Measurements from ENCODE around the gene SELENOT. TPM values are rescaled to one million over a fixed set of nuclear protein-coding genes. Genes with fewer than 3 reads are reported as not detected.

Gene SELENOT
- total RNA-seq, 4 donors from 2014 or later = 80.4 to 160 (median 101) TPM

DNA sequence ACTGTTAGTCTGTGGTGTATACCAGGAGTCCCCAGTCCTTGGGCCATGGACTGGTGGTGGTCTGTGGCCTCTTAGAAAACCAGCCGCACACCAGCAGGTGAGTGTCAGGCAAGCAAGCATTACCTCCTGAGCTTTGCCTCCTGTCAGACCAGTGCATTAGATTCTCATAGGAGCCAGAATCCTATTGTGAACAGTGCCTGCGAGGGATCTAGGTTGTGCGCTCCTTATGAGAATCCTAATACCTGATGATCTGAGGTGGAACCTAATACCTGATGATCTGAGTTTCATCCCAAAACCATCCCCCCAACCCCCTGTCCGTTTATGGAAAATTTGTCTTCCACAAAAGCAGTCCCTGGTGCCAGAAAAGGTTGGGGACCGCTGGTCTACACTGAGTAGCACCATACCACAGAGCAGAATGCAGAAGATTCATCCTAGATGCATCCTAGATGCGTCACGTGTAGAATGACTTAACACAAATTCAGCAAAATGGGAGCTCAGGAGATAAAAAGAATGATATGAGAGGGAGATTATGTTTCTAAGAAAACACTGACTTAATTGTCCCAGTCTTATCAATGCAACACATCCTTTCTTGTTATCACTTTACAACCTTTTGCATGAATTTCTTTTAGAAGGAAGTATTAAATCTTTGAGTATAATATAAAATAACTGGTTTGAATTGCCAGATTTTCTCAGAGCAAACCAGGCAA lies 28.5 kb downstream of the SELENOT start:
- no peak for TF ChIP-seq POLR2A (IDR thresholded peaks at IDR 0.05)
- no peak for TF ChIP-seq EP300 (IDR thresholded peaks at IDR 0.05)
- TF ChIP-seq, protein P1, sequence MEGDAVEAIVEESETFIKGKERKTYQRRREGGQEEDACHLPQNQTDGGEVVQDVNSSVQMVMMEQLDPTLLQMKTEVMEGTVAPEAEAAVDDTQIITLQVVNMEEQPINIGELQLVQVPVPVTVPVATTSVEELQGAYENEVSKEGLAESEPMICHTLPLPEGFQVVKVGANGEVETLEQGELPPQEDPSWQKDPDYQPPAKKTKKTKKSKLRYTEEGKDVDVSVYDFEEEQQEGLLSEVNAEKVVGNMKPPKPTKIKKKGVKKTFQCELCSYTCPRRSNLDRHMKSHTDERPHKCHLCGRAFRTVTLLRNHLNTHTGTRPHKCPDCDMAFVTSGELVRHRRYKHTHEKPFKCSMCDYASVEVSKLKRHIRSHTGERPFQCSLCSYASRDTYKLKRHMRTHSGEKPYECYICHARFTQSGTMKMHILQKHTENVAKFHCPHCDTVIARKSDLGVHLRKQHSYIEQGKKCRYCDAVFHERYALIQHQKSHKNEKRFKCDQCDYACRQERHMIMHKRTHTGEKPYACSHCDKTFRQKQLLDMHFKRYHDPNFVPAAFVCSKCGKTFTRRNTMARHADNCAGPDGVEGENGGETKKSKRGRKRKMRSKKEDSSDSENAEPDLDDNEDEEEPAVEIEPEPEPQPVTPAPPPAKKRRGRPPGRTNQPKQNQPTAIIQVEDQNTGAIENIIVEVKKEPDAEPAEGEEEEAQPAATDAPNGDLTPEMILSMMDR (IDR thresholded peaks at IDR 0.05) = no peak
- WGBS, 2 donors = 87 to 91% methylated on average over 7 of the region's 7 CpGs
- H3K27me3 ChIP-seq = no peaks in the 10 kb centered on the region
- H3K9me3 ChIP-seq = no peaks in the 10 kb centered on the region
- H3K4me3 ChIP-seq = no peak overlapping the region
- peaks cover 0 to 11% (median 0%) of the 10 kb centered on the region in 4 donors for H3K4me1 ChIP-seq
- no peak for DNase-seq (ENCODE audit: low spot score in 2 of 2)
- H3K36me3 ChIP-seq = peaks cover 0 to 43% (median 4%) of the 10 kb centered on the region in 3 donors
- H3K27ac ChIP-seq = no peak overlapping the region

DNA sequence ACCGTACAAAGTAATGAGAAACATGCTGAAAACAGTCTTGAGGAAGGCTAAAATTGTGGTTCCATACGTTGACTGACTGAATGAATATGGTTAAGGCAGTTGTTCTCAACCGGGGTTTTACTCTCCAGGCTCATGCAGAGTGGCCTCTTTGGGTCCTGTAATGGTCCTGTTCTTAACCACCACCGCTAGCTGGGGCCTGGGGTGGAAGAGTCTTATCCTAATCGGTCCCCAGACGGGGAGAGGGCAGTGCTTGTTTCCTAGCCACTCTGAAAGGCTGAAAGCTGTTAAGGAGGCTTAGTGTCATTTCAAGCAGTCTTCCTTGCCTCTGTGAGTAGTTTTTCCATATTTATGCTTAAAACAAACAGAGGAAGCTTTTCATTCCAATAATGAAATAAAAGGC lies 32.0 kb downstream of the SELENOT start:
- peaks cover 0 to 17% (median 0%) of the 10 kb centered on the region in 3 donors for H3K36me3 ChIP-seq
- TF ChIP-seq, protein P1 (IDR thresholded peaks at IDR 0.05) = no peak
- TF ChIP-seq EP300 (IDR thresholded peaks at IDR 0.05) = no peak
- no peak for TF ChIP-seq POLR2A (IDR thresholded peaks at IDR 0.05)
- no peaks in the 10 kb centered on the region for H3K9me3 ChIP-seq
- 39 to 41% methylated on average over 6 of the region's 6 CpGs for WGBS, 2 donors
- H3K4me3 ChIP-seq = no peak overlapping the region
- DNase-seq (ENCODE audit: low spot score in 2 of 2) = no peak
- peaks cover 0 to 11% (median 0%) of the 10 kb centered on the region in 4 donors for H3K4me1 ChIP-seq
- peak overlapping the region in 1 of 4 donors; percentile 10 for H3K27ac ChIP-seq
- H3K27me3 ChIP-seq = no peaks in the 10 kb centered on the region

DNA sequence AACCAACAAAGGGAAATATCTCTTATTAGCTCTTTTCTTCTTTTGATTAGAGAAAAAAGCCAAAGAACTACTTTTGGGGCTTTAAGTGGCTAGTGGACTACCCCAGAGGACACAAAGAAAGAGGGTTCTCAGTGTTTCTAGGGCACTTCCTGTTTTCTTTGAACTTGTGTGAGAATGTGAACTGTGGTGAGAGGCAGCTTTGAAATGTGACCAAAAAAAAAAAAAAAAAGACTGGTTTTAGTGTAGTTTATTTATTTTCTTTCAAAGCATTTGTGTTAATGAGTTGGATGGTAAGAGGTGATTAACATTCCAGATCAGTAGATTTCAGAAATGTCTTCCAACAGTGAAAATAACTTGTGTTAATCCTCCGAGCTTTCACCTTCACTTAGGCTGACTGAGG lies 32.4 kb downstream of the SELENOT start:
- Histone ChIP-seq H3K4me1 (peaks cover 0 to 11% (median 0%) of the 10 kb centered on the region in 4 donors), H3K4me3 (no peak overlapping the region), H3K9me3 (no peaks in the 10 kb centered on the region), H3K36me3 (peaks cover 0 to 14% (median 0%) of the 10 kb centered on the region in 3 donors), H3K27ac (peak overlapping the region in 1 of 4 donors; percentile 10), H3K27me3 (no peaks in the 10 kb centered on the region)
- WGBS, 2 donors = 64 to 78% methylated on average over 1 of the region's 1 CpG
- DNase-seq (ENCODE audit: low spot score in 2 of 2) = no peak
- no peak for TF ChIP-seq EP300 (IDR thresholded peaks at IDR 0.05)
- TF ChIP-seq, protein P1 (IDR thresholded peaks at IDR 0.05) = no peak
- no peak for TF ChIP-seq POLR2A (IDR thresholded peaks at IDR 0.05)

DNA sequence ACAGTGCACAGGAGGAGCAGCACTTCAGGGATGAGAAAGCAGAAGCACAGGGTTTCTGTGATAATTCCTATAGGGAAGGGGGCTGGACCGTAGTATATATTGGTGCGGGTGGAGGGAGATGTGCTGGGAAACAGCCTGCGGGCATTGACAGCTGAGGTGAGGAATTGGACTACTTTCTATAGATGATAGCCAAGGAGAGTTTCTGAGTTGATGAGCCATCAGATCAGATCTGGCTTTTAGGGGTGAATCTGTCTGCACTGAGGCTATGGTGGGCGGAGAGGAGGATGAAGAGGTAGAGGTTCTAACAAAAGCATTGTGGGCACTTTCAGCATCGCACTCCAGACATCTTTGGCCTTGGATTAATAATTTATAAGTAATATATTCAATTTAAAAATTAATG lies 33.1 kb downstream of the SELENOT start:
- Histone ChIP-seq H3K9me3 (no peaks in the 10 kb centered on the region), H3K36me3 (peaks cover 0 to 7% (median 0%) of the 10 kb centered on the region in 3 donors), H3K27me3 (no peaks in the 10 kb centered on the region), H3K4me3 (no peak overlapping the region), H3K4me1 (peaks cover 0 to 11% (median 0%) of the 10 kb centered on the region in 4 donors), H3K27ac (no peak overlapping the region)
- no peak for DNase-seq (ENCODE audit: low spot score in 2 of 2)
- WGBS, 2 donors = 93 to 95% methylated on average over 5 of the region's 5 CpGs
- TF ChIP-seq POLR2A (IDR thresholded peaks at IDR 0.05) (no peak), EP300 (IDR thresholded peaks at IDR 0.05) (no peak)
- TF ChIP-seq, protein P1 (IDR thresholded peaks at IDR 0.05) = no peak

DNA sequence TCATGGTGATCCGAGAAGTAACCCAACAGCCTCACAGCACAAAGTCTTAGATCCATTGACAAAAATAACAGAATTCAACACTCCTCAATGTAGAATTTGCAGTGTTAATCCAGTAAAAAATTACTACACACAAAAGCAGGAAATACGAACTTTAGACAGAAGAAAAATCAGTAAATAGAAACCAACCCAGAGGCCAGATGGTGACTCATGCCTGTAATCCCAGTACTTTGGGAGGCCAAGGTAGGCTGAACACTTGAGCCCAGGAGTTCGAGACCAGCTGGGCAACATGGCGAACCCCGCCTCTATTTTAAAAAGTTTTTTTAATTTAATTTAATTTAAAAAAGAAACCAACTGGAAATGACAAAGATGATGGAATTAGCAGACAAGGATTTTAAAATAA lies 36.1 kb downstream of the SELENOT start:
- 81 to 84% methylated on average over 5 of the region's 5 CpGs for WGBS, 2 donors
- H3K9me3 ChIP-seq = no peaks in the 10 kb centered on the region
- no peak overlapping the region for H3K4me3 ChIP-seq
- no peak for TF ChIP-seq EP300 (IDR thresholded peaks at IDR 0.05)
- H3K4me1 ChIP-seq = peaks cover 0 to 11% (median 0%) of the 10 kb centered on the region in 4 donors
- H3K36me3 ChIP-seq = no peaks in the 10 kb centered on the region
- DNase-seq (ENCODE audit: low spot score in 2 of 2) = no peak
- no peaks in the 10 kb centered on the region for H3K27me3 ChIP-seq
- no peak overlapping the region for H3K27ac ChIP-seq
